GM23338 (cell line): ENCODE results near the gene PUM1. TPM values are rescaled to one million over a fixed set of nuclear protein-coding genes. Genes with fewer than 3 reads are reported as not detected.

ENCODE experiments used
- ATAC-seq: fragments of 200-7000 bp; cut with Tn5 transposase; 3 replicates; pipeline ENCODE4 v1.9.1; 2020
- DNase-seq: peaks from one replicate; pipeline ENCODE4 v3.0.0-alpha.2; 2015; ENCODE audit warnings: low spot score
- H2AFZ ChIP-seq: fragments of 200-600 bp; sonication (generic); 2 replicates; pipeline ENCODE4 v1.8.0; 2016; ENCODE audit warnings: antibody characterized with exemption, mild to moderate bottlenecking, moderate library complexity
- H3F3A ChIP-seq: fragments of 200-600 bp; sonication (generic); replicated peaks from 2 replicates; pipeline ENCODE4 v1.8.0; 2017; ENCODE audit warnings: antibody characterized with exemption, mixed run types, low read depth
- H3K27ac ChIP-seq: fragments of 200-600 bp; sonication (generic); 2 replicates; pipeline ENCODE4 v1.6.1; 2016; ENCODE audit warnings: low read depth
- H3K27me3 ChIP-seq: fragments of 200-600 bp; sonication (generic); 2 replicates; pipeline ENCODE4 v1.8.0; 2016; ENCODE audit warnings: mild to moderate bottlenecking, mixed run types, moderate library complexity; ENCODE audit not compliant: insufficient read depth
- H3K36me3 ChIP-seq: fragments of 200-600 bp; sonication (generic); 2 replicates; pipeline ENCODE4 v1.8.0; 2016; ENCODE audit warnings: mild to moderate bottlenecking; ENCODE audit not compliant: insufficient read depth
- H3K4me1 ChIP-seq: fragments of 200-600 bp; sonication (generic); 2 replicates; pipeline ENCODE4 v1.8.0; 2016; ENCODE audit warnings: mild to moderate bottlenecking, moderate library complexity; ENCODE audit not compliant: insufficient read depth
- H3K4me2 ChIP-seq: fragments of 200-600 bp; sonication (generic); 2 replicates; pipeline ENCODE4 v1.7.1; 2017; ENCODE audit warnings: mixed run types
- H3K4me3 ChIP-seq: fragments of 200-600 bp; sonication (generic); 2 replicates; pipeline ENCODE4 v1.6.1; 2016; ENCODE audit warnings: mixed run types
- H3K79me2 ChIP-seq: fragments of 200-600 bp; sonication (generic); replicated peaks from 2 replicates; pipeline ENCODE4 v1.8.0; 2017; ENCODE audit warnings: mild to moderate bottlenecking; ENCODE audit not compliant: insufficient read depth
- H3K9me2 ChIP-seq: fragments of 200-600 bp; sonication (generic); 2 replicates; pipeline ENCODE4 v1.8.0; 2017; ENCODE audit not compliant: insufficient read depth
- H4K20me1 ChIP-seq: fragments of 200-600 bp; sonication (generic); replicated peaks from 2 replicates; pipeline ENCODE4 v1.8.0; 2017; ENCODE audit warnings: mild to moderate bottlenecking; ENCODE audit not compliant: insufficient read depth
- H3K27ac Mint-ChIP-seq: 2 replicates; pipeline ENCODE4 v1.8.0; 2020; ENCODE audit warnings: inconsistent platforms, mild to moderate bottlenecking, moderate library complexity, mixed read lengths
- H3K27me3 Mint-ChIP-seq: 3 replicates; pipeline ENCODE4 v1.8.0; 2022; ENCODE audit warnings: low read depth, mild to moderate bottlenecking, moderate library complexity, mixed read lengths, inconsistent platforms; ENCODE audit not compliant: insufficient read depth, poor library complexity
- H3K36me3 Mint-ChIP-seq: 3 replicates; pipeline ENCODE4 v1.8.0; 2021; ENCODE audit warnings: low read depth, mild to moderate bottlenecking, inconsistent platforms, moderate library complexity, mixed read lengths
- H3K4me1 Mint-ChIP-seq: 3 replicates; pipeline ENCODE4 v1.8.0; 2020; ENCODE audit warnings: mild to moderate bottlenecking, inconsistent platforms, mixed read lengths
- H3K4me3 Mint-ChIP-seq: 3 replicates; pipeline ENCODE4 v1.8.0; 2021; ENCODE audit warnings: moderate library complexity, mild to moderate bottlenecking, inconsistent platforms, mixed read lengths
- H3K9me3 Mint-ChIP-seq: 3 replicates; pipeline ENCODE4 v1.8.0; 2020; ENCODE audit warnings: moderate library complexity, mild to moderate bottlenecking, inconsistent platforms, mixed read lengths
- CREB1 ChIP-seq: fragments of 250-450 bp; sonication (Bioruptor Pico); IDR thresholded peaks from 2 replicates; pipeline ENCODE4 v1.5.0; 2020; ENCODE audit warnings: low read depth, mild to moderate bottlenecking, moderate library complexity
- CTCF ChIP-seq, 2 experiments: fragments of 200-600 bp in 1 of 2; sonication (generic) in 1 of 2; conservative IDR thresholded peaks; 2 replicates each; pipeline versions ENCODE4 v1.5.1 to v1.6.1; 2016 to 2017; ENCODE audit warnings: antibody characterized with exemption in 2 of 2, low read depth in 2 of 2, mild to moderate bottlenecking in 2 of 2, moderate library complexity in 1 of 2
- ETS1 ChIP-seq: IDR thresholded peaks from 2 replicates; pipeline ENCODE4 v1.6.1; 2016; ENCODE audit warnings: antibody characterized with exemption
- EZH2phosphoT487 ChIP-seq: fragments of 200-600 bp; sonication (generic); IDR thresholded peaks from one replicate; pipeline ENCODE4 v1.8.1; 2018; ENCODE audit warnings: antibody characterized with exemption; ENCODE audit not compliant: unreplicated experiment
- JUNB ChIP-seq: IDR thresholded peaks from one replicate; pipeline ENCODE4 v1.6.1; 2016; ENCODE audit warnings: antibody characterized with exemption; ENCODE audit not compliant: unreplicated experiment
- NANOG ChIP-seq: IDR thresholded peaks from 2 replicates; pipeline ENCODE4 v1.6.1; 2016; ENCODE audit warnings: antibody characterized with exemption, borderline replicate concordance
- POLR2AphosphoS5 ChIP-seq: IDR thresholded peaks from 2 replicates; pipeline ENCODE4 v1.6.1; 2016; ENCODE audit warnings: antibody characterized with exemption, low read depth
- REST ChIP-seq: IDR thresholded peaks from one replicate; pipeline ENCODE4 v1.6.1; 2018; ENCODE audit warnings: antibody characterized with exemption; ENCODE audit not compliant: unreplicated experiment
- STAT1 ChIP-seq: IDR thresholded peaks from one replicate; pipeline ENCODE4 v1.6.1; 2016; ENCODE audit warnings: antibody characterized with exemption; ENCODE audit not compliant: unreplicated experiment
- ZNF114 ChIP-seq: fragments of 250-450 bp; sonication (Bioruptor Pico); IDR thresholded peaks from 2 replicates; pipeline ENCODE4 v1.5.0; 2020; ENCODE audit warnings: mild to moderate bottlenecking, moderate library complexity
- ZNF331 ChIP-seq: fragments of 250-450 bp; sonication (Bioruptor Pico); IDR thresholded peaks from 2 replicates; pipeline ENCODE4 v1.5.0; 2020; ENCODE audit warnings: low read depth, mild to moderate bottlenecking, moderate library complexity
- polyA plus RNA-seq: library from polyadenylated mRNA; unstranded; fragments of >200 nt; fragmentation: Nextera tagmentation; extraction: Ambion mirVana; gene quantifications from 2 replicates; pipeline ENCODE4 v1.2.1, GENCODE V29; 2016
- total RNA-seq: library from RNA; depleted of rRNA; stranded (reverse); fragments of >200 nt; shearing (Covaris generic); gene quantifications from 2 replicates; pipeline ENCODE4 v1.2.3, GENCODE V29; 2014

PUM1 gene
- total and polyA plus RNA-seq, 2 experiments from 2014 or later = 44.4 to 117 TPM

- H3K36me3 ChIP-seq = peaks cover 77% of the 10 kb centered on the region
- Mint-ChIP-seq H3K27me3 (peaks cover 4% of the 10 kb centered on the region), H3K27ac (no peak overlapping the region), H3K36me3 (peaks cover 85% of the 10 kb centered on the region), H3K4me3 (no peak overlapping the region), H3K4me1 (no peaks in the 10 kb centered on the region; the same call in 2 of the 3 replicates), H3K9me3 (no peaks in the 10 kb centered on the region)
- no peaks in the 10 kb centered on the region for H3K4me1 ChIP-seq
- ATAC-seq (no peak), DNase-seq (no peak)
- H3K27ac ChIP-seq = no peak overlapping the region
- 0 out of 2 replicates have a peak, but pooled peaks cover 5% of the 10 kb centered on the region for H3F3A ChIP-seq
- H3K4me2 ChIP-seq = no peak overlapping the region
- TF ChIP-seq EZH2phosphoT487 = no peak
- no peak for TF ChIP-seq JUNB
- TF ChIP-seq CREB1 (CRISPR knock-in tag) = no peak
- no peaks in the 10 kb centered on the region for H3K27me3 ChIP-seq
- peaks cover 85% of the 10 kb centered on the region for H3K79me2 ChIP-seq
- H3K4me3 ChIP-seq = no peak overlapping the region
- H4K20me1 ChIP-seq = peaks cover 47% of the 10 kb centered on the region
- H3K9me2 ChIP-seq = no peaks in the 10 kb centered on the region
- H2AFZ ChIP-seq = no peak overlapping the region
Observed at GRCh38 chr1:30950700-30951099, 114.8 kb downstream of the PUM1 start.

GRCh38 chr1:30950053-30950452 is 115.5 kb downstream of the PUM1 start:
- Histone ChIP-seq H3F3A (0 out of 2 replicates have a peak, but pooled peaks cover 5% of the 10 kb centered on the region), H3K27me3 (no peaks in the 10 kb centered on the region), H3K79me2 (peaks cover 86% of the 10 kb centered on the region), H3K36me3 (peaks cover 77% of the 10 kb centered on the region), H3K4me1 (no peaks in the 10 kb centered on the region), H4K20me1 (peaks cover 43% of the 10 kb centered on the region), H2AFZ (no peak overlapping the region), H3K4me3 (no peak overlapping the region), H3K27ac (no peak overlapping the region), H3K9me2 (no peaks in the 10 kb centered on the region), H3K4me2 (no peak overlapping the region)
- Mint-ChIP-seq H3K4me3 (no peak overlapping the region), H3K4me1 (no peaks in the 10 kb centered on the region; the same call in 2 of the 3 replicates), H3K9me3 (no peaks in the 10 kb centered on the region), H3K36me3 (peaks cover 90% of the 10 kb centered on the region), H3K27me3 (peaks cover 4% of the 10 kb centered on the region), H3K27ac (no peak overlapping the region)
- ATAC-seq = no peak
- no peak for DNase-seq
- TF ChIP-seq REST (no peak), STAT1 (no peak), ETS1 (no peak), POLR2AphosphoS5 (no peak), ZNF331 (CRISPR knock-in tag) (no peak), ZNF114 (CRISPR knock-in tag) (no peak), NANOG (no peak), CTCF (conservative IDR thresholded peaks at IDR 0.05; ENCODE audit: low read depth in 2 of 2) (no peak)
